Small intestine (tissue), 7 donors: ENCODE results near the gene KLRD1. TPM values are rescaled to one million over a fixed set of nuclear protein-coding genes. Genes with fewer than 3 reads are reported as not detected.
"Not testable (repeated sequence)": the region's sequence is repeated elsewhere in the genome, so short reads cannot be mapped to it uniquely, and the experiment has no call there.

ENCODE experiments used
- DNase-seq, 2 donors: peaks; one replicate each; pipeline versions ENCODE4 v3.0.0 to v3.0.0-alpha.2; 2013
- FAIRE-seq: peaks from 2 replicates; lab custom pipeline; 2012; peaks lifted over from hg19 to GRCh38; lab: Jason Lieb, UNC
- H3K27ac ChIP-seq, 3 donors: one replicate each; pipeline ENCODE4 v1.5.1; 2013; ENCODE audit warnings: low read length in 2 of 3, mild to moderate bottlenecking in 2 of 3, control low read depth in 1 of 3, inconsistent platforms in 1 of 3, low read depth in 1 of 3, moderate library complexity in 1 of 3
- H3K27me3 ChIP-seq, 3 donors: one replicate each; pipeline ENCODE4 v1.6.1; 2013; ENCODE audit warnings: low read length in 3 of 3, inconsistent platforms in 1 of 3; ENCODE audit not compliant: control insufficient read depth in 3 of 3, insufficient read depth in 3 of 3
- H3K36me3 ChIP-seq, 3 donors: one replicate each; pipeline ENCODE4 v1.6.1; 2013; ENCODE audit warnings: low read length in 3 of 3, inconsistent platforms in 1 of 3, low read depth in 1 of 3, mild to moderate bottlenecking in 1 of 3, moderate library complexity in 1 of 3; ENCODE audit not compliant: control insufficient read depth in 3 of 3, insufficient read depth in 2 of 3
- H3K4me1 ChIP-seq, 3 donors: one replicate each; pipeline ENCODE4 v1.6.1; 2013; ENCODE audit warnings: low read length in 2 of 3, inconsistent platforms in 1 of 3, low read depth in 1 of 3, mild to moderate bottlenecking in 1 of 3, moderate library complexity in 1 of 3; ENCODE audit not compliant: control insufficient read depth in 3 of 3, insufficient read depth in 2 of 3
- H3K4me3 ChIP-seq, 3 donors: one replicate each; pipeline ENCODE4 v1.5.1; 2013; ENCODE audit warnings: low read length in 3 of 3, control low read depth in 1 of 3, inconsistent platforms in 1 of 3, low read depth in 1 of 3, mild to moderate bottlenecking in 1 of 3, moderate library complexity in 1 of 3
- H3K9me3 ChIP-seq, 2 donors: one replicate each; pipeline ENCODE4 v1.6.1; 2013; ENCODE audit warnings: low read depth in 1 of 2, low read length in 1 of 2; ENCODE audit not compliant: control insufficient read depth in 2 of 2, insufficient read depth in 1 of 2
- WGBS, 3 donors: extraction: QIAGEN DNeasy Blood & Tissue Kit; methylation state at CpG; one replicate each; pipeline ENCODE4 v1.1.7; 2013; 5-methylcytosine and 5-hydroxymethylcytosine counted together
- polyA plus RNA-seq, 4 donors: library from polyadenylated mRNA; stranded (reverse) in 3 of 4; unstranded in 1 of 4; fragments of 200-250 nt in 3 of 4; fragments of 120-200 nt in 1 of 4; gene quantifications; one replicate each; pipeline versions ENCODE4 v1.2.1 to v1.2.3, GENCODE V29; 2013
- donor health status: healthy with polysubstance abuse.
- donor health status: control.
- donor health status: control.
- donor health status: Bipolar disorder and iron deficiency.
- donor health status: healthy.

The KLRD1 gene
- polyA plus RNA-seq, 4 donors: 0.72 to 3.0 (median 1.4) TPM; not detected in 1

DNA sequence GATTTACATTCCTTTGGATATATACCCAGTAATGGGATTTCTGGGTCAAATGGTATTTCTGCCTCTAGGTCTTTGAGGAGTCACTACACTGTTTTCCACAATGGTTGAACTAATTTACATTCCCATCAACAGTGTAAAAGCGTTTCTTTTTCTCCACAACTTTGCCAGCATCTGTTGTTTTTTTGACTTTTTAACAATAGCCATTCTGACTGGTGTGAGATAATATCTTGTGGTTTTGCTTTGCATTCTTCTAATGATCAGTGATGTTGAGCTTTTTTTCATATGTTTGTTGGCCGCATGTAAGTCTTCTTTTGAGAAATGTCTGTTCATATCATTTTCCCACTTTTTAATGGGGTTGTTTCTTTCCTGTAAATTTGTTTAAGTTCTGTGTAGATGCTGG is 33.3 kb downstream of the KLRD1 start:
- not testable (repeated sequence) for FAIRE-seq, H3K27me3 ChIP-seq, H3K27ac ChIP-seq, H3K9me3 ChIP-seq, H3K4me1 ChIP-seq, H3K4me3 ChIP-seq, DNase-seq, H3K36me3 ChIP-seq
- WGBS, 3 donors: 79 to 90% (median 88%) methylated on average over 2 of the region's 2 CpGs

GRCh38 chr12:10341892-10342509 is 34.3 kb downstream of the KLRD1 start:
- Histone ChIP-seq H3K36me3 (no peaks in the 10 kb centered on the region), H3K27me3 (no peaks in the 10 kb centered on the region), H3K4me3 (no peak overlapping the region), H3K4me1 (no peaks in the 10 kb centered on the region), H3K27ac (no peak overlapping the region), H3K9me3 (no peaks in the 10 kb centered on the region)
- 83 to 96% (median 96%) methylated on average over 1 of the region's 1 CpG for WGBS, 3 donors
- DNase-seq (no peak), FAIRE-seq (no peak)

DNA sequence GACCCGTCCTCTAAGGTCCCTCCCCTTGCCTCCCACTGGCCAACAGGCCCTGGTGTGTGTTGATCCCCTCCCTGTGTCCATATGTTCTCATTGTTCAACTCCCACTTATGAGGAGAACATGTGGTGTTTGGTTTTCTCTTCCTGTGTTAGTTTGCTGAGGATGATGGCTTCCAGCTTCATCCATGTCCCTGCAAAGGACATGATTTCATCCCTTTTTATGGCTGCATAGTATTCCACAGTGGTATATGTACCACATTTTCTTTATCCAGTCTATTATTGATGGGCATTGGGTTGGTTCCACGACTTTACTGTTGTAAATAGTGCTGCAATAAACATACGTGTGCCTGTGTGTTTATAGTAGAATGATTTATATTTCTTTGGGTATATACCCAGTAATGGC is 43.8 kb downstream of the KLRD1 start:
- H3K27ac ChIP-seq, H3K36me3 ChIP-seq, H3K9me3 ChIP-seq, H3K4me3 ChIP-seq, FAIRE-seq, H3K27me3 ChIP-seq, DNase-seq, H3K4me1 ChIP-seq: not testable (repeated sequence)
- WGBS, 3 donors: 39 to 61% (median 40%) methylated on average over 3 of the region's 3 CpGs

- DNase-seq: no peak
- WGBS, 3 donors: 71 to 77% (median 74%) methylated on average over 4 of the region's 4 CpGs
- FAIRE-seq: no peak
These were observed 46.4 kb downstream of the KLRD1 start for GRCh38 chr12:10354071-10354470.

GRCh38 chr12:10354502-10354901 is 46.8 kb downstream of the KLRD1 start:
- FAIRE-seq (no peak), DNase-seq (peak in 1 of 2 donors; percentile 6)
- Histone ChIP-seq H3K27me3 (no peaks in the 10 kb centered on the region), H3K9me3 (peaks cover 0 to 8% of the 10 kb centered on the region in 2 donors), H3K4me1 (no peaks in the 10 kb centered on the region), H3K36me3 (no peaks in the 10 kb centered on the region), H3K4me3 (no peak overlapping the region), H3K27ac (no peak overlapping the region)
- 60 to 72% (median 66%) methylated on average over 2 of the region's 2 CpGs for WGBS, 3 donors

More at GRCh38 chr12:10354071-10354470, 46.4 kb downstream of the KLRD1 start:
- Histone ChIP-seq H3K27me3 (no peaks in the 10 kb centered on the region), H3K9me3 (peaks cover 0 to 8% of the 10 kb centered on the region in 2 donors), H3K4me3 (no peak overlapping the region), H3K27ac (no peak overlapping the region), H3K4me1 (no peaks in the 10 kb centered on the region), H3K36me3 (no peaks in the 10 kb centered on the region)

DNA sequence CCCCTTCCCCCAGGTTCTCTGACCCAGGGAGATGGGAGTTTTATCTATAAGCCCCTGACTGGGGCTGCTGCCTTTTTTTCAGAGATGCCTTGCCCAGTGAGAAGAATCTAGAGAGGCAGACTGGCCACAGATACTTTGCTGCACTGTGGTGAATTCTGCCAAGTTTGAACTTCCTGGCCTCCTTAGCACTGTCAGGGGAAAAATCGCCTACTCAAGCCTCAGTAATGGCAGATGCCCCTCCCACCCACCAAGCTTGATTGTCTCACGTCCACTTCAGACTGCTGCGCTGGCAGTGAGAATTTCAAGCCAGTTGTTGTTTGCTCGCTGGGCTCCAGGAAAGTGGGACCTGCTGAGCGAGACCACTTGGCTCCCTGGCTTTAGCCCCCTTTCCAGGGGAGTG is 50.5 kb downstream of the KLRD1 start:
- Histone ChIP-seq H3K4me3 (no peak overlapping the region), H3K4me1 (peaks cover 0 to 9% (median 0%) of the 10 kb centered on the region in 3 donors), H3K36me3 (no peaks in the 10 kb centered on the region), H3K9me3 (peaks cover 0 to 5% of the 10 kb centered on the region in 2 donors), H3K27ac (no peak overlapping the region), H3K27me3 (no peaks in the 10 kb centered on the region)
- DNase-seq (no peak), FAIRE-seq (no peak)
- 82 to 85% (median 85%) methylated on average over 5 of the region's 5 CpGs for WGBS, 3 donors

GRCh38 chr12:10358969-10359368 is 51.3 kb downstream of the KLRD1 start:
- peaks cover 0 to 5% of the 10 kb centered on the region in 2 donors for H3K9me3 ChIP-seq
- DNase-seq (no peak), FAIRE-seq (no peak)
- H3K27me3 ChIP-seq: no peaks in the 10 kb centered on the region
- no peak overlapping the region for H3K27ac ChIP-seq
- no peak overlapping the region for H3K4me3 ChIP-seq
- 53 to 93% (median 92%) methylated on average over 1 of the region's 1 CpG for WGBS, 3 donors
- no peaks in the 10 kb centered on the region for H3K36me3 ChIP-seq
- H3K4me1 ChIP-seq: peaks cover 0 to 17% (median 0%) of the 10 kb centered on the region in 3 donors

- peaks cover 0 to 25% (median under 1%) of the 10 kb centered on the region in 3 donors for H3K4me1 ChIP-seq
- DNase-seq: no peak
- H3K4me3 ChIP-seq: no peak overlapping the region
- H3K27ac ChIP-seq: no peak overlapping the region
- peaks cover 0 to 5% of the 10 kb centered on the region in 2 donors for H3K9me3 ChIP-seq
- 91 to 95% (median 93%) methylated on average over 4 of the region's 4 CpGs for WGBS, 3 donors
- FAIRE-seq: no peak
- H3K36me3 ChIP-seq: no peaks in the 10 kb centered on the region
- H3K27me3 ChIP-seq: no peaks in the 10 kb centered on the region
These were observed 53.4 kb downstream of the KLRD1 start for GRCh38 chr12:10361084-10361483.

DNA sequence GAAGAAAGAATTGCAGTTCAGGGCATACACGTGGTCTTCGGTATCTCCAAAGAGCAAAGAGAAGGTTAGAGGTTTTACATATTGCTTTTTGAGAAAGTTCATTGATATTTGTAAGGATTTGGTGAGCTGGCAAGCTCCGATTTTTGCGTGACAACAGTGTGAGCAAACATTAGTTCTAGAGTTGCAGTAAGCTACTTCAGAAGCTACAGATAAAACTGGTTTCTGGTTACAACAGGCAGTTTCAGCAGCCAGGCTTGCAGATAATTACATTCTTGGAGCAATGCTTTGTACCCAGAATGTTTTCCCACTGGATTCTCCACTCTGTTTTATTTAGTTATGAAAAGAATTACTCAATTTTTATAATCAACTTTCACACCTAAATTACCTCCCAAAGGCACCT is 54.0 kb downstream of the KLRD1 start:
- H3K9me3 ChIP-seq: peaks cover 0 to 5% of the 10 kb centered on the region in 2 donors
- FAIRE-seq: no peak
- DNase-seq: peak in 1 of 2 donors; percentile 25
- peaks cover 0 to 30% (median 2%) of the 10 kb centered on the region in 3 donors for H3K4me1 ChIP-seq
- WGBS, 3 donors: 75 to 82% (median 78%) methylated on average over 4 of the region's 4 CpGs
- H3K4me3 ChIP-seq: no peak overlapping the region
- H3K27me3 ChIP-seq: no peaks in the 10 kb centered on the region
- H3K27ac ChIP-seq: peak overlapping the region in 1 of 3 donors; percentile 24
- no peaks in the 10 kb centered on the region for H3K36me3 ChIP-seq
